Measurements from ENCODE around the gene MYD88. TPM values are rescaled to one million over a fixed set of nuclear protein-coding genes. Genes with fewer than 3 reads are reported as not detected.

MYD88 gene
- total RNA-seq, 2 experiments from 2014 or later = 16.3 to 29.4 TPM

DNA sequence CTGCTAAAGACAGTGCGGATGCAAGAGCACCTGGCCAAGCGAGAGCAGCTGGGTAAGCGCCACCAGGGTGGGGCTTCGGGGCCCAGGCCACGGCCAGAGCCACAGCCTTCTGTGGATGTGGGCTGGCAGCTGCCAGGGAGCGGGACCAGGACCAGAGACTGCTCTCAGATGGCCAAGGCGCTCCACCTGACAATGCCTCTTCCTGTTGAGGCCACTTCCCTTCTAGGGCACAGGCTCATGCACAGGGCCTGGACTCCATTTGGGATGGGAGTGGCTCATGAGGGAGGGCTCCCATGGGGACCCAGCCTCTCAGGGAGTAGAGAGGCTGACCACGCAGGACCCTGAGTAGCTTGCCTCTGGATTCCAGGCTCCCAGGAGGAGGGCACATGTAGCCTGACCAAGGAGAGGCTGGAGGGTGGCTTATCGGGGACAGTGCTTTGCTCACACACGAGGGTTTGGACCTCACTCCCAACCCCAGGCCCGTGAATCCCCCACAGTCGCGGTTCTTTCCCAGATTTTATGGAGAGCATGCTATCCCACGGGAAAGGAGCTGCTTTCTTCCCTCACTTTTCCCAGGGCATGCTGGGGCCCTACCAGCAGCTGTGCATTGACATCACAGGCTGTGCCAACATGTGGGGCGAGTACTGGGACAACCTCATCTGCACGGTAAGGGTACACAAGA lies 26.6 kb upstream of the MYD88 start:
- POLR2A ChIA-PET = interaction anchor here (0.6 to 0.7 kb wide), 2 partner anchors 259 to 555 kb away, joined by 3 to 5 read pairs; no protein-coding TSS in a partner anchor
- CTCF ChIA-PET (ENCODE audit: unreplicated experiment) = no interaction called here
- Histone ChIP-seq H3K9me3 (ENCODE audit: low read length) (no peaks in the 10 kb centered on the region), H3K4me3 (ENCODE audit: low read depth, low read length, poor library complexity, severe bottlenecking) (no peak overlapping the region), H3K4me1 (ENCODE audit: insufficient read depth, low read length, poor library complexity, severe bottlenecking) (no peaks in the 10 kb centered on the region), H3K36me3 (ENCODE audit: insufficient read depth, low read length) (no peaks in the 10 kb centered on the region), H3K27ac (ENCODE audit: low read depth, low read length, poor library complexity, severe bottlenecking) (no peak overlapping the region), H3K79me2 (ENCODE audit: insufficient read depth, low read depth, low read length) (no peaks in the 10 kb centered on the region), H3K4me2 (ENCODE audit: low read length) (no peak overlapping the region), H3K9me2 (ENCODE audit: insufficient read depth, low read length) (no peaks in the 10 kb centered on the region), H4K20me1 (ENCODE audit: insufficient read depth, low read length) (no peaks in the 10 kb centered on the region; the same call in 1 of the 2 replicates), H2AFZ (ENCODE audit: low read length) (no peak overlapping the region)
- no TSS peak for BruUV-seq (replicated peaks)
- TF ChIP-seq EZH2phosphoT487 (IDR thresholded peaks at IDR 0.05; ENCODE audit: borderline replicate concordance, low read depth, low read length) = no peak
- TF ChIP-seq, protein P1, sequence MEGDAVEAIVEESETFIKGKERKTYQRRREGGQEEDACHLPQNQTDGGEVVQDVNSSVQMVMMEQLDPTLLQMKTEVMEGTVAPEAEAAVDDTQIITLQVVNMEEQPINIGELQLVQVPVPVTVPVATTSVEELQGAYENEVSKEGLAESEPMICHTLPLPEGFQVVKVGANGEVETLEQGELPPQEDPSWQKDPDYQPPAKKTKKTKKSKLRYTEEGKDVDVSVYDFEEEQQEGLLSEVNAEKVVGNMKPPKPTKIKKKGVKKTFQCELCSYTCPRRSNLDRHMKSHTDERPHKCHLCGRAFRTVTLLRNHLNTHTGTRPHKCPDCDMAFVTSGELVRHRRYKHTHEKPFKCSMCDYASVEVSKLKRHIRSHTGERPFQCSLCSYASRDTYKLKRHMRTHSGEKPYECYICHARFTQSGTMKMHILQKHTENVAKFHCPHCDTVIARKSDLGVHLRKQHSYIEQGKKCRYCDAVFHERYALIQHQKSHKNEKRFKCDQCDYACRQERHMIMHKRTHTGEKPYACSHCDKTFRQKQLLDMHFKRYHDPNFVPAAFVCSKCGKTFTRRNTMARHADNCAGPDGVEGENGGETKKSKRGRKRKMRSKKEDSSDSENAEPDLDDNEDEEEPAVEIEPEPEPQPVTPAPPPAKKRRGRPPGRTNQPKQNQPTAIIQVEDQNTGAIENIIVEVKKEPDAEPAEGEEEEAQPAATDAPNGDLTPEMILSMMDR (conservative IDR thresholded peaks at IDR 0.05; ENCODE audit: low read length) = no peak
- intact Hi-C loops (cut with micrococcal nuclease; ENCODE audit: unreplicated experiment) = no loop called here
- DNase-seq (ENCODE audit: low spot score) = no peak

GRCh38 chr3:38112378-38112761 lies 26.1 kb upstream of the MYD88 start:
- Histone ChIP-seq H3K79me2 (ENCODE audit: insufficient read depth, low read depth, low read length) (no peaks in the 10 kb centered on the region), H3K4me1 (ENCODE audit: insufficient read depth, low read length, poor library complexity, severe bottlenecking) (no peaks in the 10 kb centered on the region), H3K27ac (ENCODE audit: low read depth, low read length, poor library complexity, severe bottlenecking) (no peak overlapping the region), H4K20me1 (ENCODE audit: insufficient read depth, low read length) (no peaks in the 10 kb centered on the region; the same call in 1 of the 2 replicates), H3K9me3 (ENCODE audit: low read length) (no peaks in the 10 kb centered on the region), H3K4me3 (ENCODE audit: low read depth, low read length, poor library complexity, severe bottlenecking) (no peak overlapping the region), H3K9me2 (ENCODE audit: insufficient read depth, low read length) (no peaks in the 10 kb centered on the region), H3K36me3 (ENCODE audit: insufficient read depth, low read length) (no peaks in the 10 kb centered on the region), H2AFZ (ENCODE audit: low read length) (no peak overlapping the region), H3K4me2 (ENCODE audit: low read length) (no peak overlapping the region)
- no peak for DNase-seq (ENCODE audit: low spot score)
- no peak for TF ChIP-seq EZH2phosphoT487 (IDR thresholded peaks at IDR 0.05; ENCODE audit: borderline replicate concordance, low read depth, low read length)
- TF ChIP-seq, protein P1 (conservative IDR thresholded peaks at IDR 0.05; ENCODE audit: low read length) = no peak
- intact Hi-C loops (cut with micrococcal nuclease; ENCODE audit: unreplicated experiment) = no loop called here
- ChIA-PET CTCF (ENCODE audit: unreplicated experiment) (no interaction called here), POLR2A (no interaction called here)
- BruUV-seq (replicated peaks) = no TSS peak

GRCh38 chr3:38114052-38114874 lies 24.2 kb upstream of the MYD88 start:
- ChIA-PET POLR2A (no interaction called here), CTCF (ENCODE audit: unreplicated experiment) (no interaction called here)
- Histone ChIP-seq H4K20me1 (ENCODE audit: insufficient read depth, low read length) (no peaks in the 10 kb centered on the region; the same call in 1 of the 2 replicates), H3K4me3 (ENCODE audit: low read depth, low read length, poor library complexity, severe bottlenecking) (no peak overlapping the region), H3K9me3 (ENCODE audit: low read length) (no peaks in the 10 kb centered on the region), H3K4me2 (ENCODE audit: low read length) (no peak overlapping the region), H3K4me1 (ENCODE audit: insufficient read depth, low read length, poor library complexity, severe bottlenecking) (no peaks in the 10 kb centered on the region), H3K27ac (ENCODE audit: low read depth, low read length, poor library complexity, severe bottlenecking) (no peak overlapping the region), H3K9me2 (ENCODE audit: insufficient read depth, low read length) (no peaks in the 10 kb centered on the region), H3K36me3 (ENCODE audit: insufficient read depth, low read length) (no peaks in the 10 kb centered on the region), H3K79me2 (ENCODE audit: insufficient read depth, low read depth, low read length) (no peaks in the 10 kb centered on the region), H2AFZ (ENCODE audit: low read length) (no peak overlapping the region)
- no TSS peak for BruUV-seq (replicated peaks)
- intact Hi-C loops (cut with micrococcal nuclease; ENCODE audit: unreplicated experiment) = no loop called here
- no peak for DNase-seq (ENCODE audit: low spot score)
- TF ChIP-seq EZH2phosphoT487 (IDR thresholded peaks at IDR 0.05; ENCODE audit: borderline replicate concordance, low read depth, low read length) = no peak
- TF ChIP-seq, protein P1 (conservative IDR thresholded peaks at IDR 0.05; ENCODE audit: low read length) = no peak
